GM21390 (cell line): ENCODE results near the gene NGEF.
"Not testable (repeated sequence)": the region's sequence is repeated elsewhere in the genome, so short reads cannot be mapped to it uniquely, and the experiment has no call there.

Experiments used
- ATAC-seq: cut with Tn5 transposase; IDR thresholded peaks from one replicate; pipeline ENCODE4 v1.9.1; 2021; ENCODE audit not compliant: unreplicated experiment

The NGEF gene

DNA sequence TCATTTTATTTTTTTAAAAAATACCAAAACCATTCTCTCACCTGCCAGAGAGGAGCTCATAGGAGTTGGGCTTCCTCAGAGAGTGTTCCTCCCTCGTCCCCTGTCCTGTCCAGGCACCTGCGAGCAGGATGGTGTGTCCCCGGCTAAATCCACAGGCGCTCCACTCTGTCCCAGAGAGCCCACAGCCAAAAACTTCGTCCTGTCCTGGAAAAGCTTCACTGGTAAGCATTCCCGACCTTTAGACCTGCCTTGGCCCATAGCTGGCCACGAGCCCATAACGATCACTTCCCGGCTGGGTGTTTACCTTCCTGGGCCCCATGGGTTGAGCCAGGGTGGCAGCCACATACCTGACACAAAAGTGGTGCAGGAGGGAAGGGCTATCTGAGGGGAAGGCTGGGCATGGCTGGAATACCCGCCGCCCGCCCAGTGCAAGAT is at the start of gene NGEF:
Gene NGEF (minus strand): TSS at position 230 of the 435 bp plus-strand sequence. CDS start 38,366 bp downstream, outside the sequence.
- no peak for ATAC-seq

DNA sequence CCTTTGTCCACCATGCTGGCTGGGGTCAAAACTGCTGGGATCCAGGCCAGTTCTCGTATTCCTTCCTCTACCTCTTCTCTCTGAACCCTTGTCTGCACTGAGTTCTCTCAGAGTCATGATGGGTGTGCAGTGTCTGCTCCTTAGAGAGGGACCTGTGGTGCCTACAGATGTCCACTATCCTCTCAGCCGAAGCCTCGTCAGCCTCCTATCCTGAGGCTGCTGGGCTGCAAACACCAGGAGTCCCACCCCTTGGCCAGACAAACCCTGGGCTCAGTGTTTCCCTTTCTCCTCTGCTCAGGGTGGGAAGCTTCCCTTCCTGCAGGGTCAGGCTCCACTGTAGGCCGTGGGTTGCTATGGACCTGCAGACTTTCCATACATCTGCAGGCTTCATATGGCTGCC is 49.4 kb upstream of the NGEF start:
- ATAC-seq, result no peak

GRCh38 chr2:233061591-233062450 is 48.8 kb upstream of the NGEF start:
- peak; percentile 27 for ATAC-seq

DNA sequence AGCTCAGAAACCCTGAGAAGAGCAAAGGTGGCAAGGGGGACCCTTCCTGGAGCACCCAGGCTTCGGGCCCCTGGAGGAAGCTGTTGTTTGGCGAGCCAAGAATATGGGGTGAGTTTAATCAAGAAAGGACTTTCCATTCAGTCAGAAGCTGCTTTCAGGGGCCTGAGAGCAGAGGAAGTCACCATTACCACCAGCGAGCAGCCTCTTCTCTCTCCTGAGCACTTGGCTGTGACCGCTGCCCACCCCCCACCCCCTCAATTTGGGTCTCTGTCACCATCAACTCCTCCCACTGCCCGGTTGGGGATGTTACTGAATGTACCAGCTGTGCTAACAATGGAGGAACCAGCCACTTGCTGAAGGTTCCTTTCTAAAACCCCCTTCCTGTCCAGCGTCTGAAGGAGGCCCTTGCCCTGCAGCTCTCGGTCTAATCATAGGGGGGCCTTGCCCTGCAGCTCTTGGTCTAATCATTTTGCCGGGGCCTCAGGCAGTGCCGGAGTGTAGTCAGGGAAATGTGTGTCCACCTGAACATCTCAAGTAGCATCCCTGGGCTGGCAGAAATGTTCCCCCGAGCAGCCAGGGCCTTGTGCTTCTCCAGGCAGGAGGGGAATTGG is 48.0 kb upstream of the NGEF start:
- no peak for ATAC-seq

DNA sequence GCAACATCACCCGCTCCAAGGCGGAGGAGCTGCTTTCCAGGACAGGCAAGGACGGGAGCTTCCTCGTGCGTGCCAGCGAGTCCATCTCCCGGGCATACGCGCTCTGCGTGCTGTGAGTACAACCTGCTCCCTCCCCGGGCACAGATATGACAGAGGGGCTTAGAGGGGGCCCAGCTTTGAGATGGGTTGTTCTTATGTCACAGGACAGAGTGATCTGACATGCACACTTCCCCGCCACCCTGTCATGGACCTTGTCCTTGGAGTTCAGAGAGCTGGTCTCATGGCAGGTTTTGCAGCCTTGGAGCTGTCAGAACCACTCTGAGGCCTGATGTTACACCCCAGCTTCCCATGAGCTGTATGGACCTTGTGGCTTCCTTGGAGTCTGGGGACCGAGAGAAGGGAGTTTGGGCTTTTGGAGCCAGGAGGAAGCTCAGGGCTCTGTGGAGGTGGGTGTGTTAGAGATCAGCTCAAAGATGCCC is 47.5 kb upstream of the NGEF start:
- ATAC-seq, result peak; percentile 0

DNA sequence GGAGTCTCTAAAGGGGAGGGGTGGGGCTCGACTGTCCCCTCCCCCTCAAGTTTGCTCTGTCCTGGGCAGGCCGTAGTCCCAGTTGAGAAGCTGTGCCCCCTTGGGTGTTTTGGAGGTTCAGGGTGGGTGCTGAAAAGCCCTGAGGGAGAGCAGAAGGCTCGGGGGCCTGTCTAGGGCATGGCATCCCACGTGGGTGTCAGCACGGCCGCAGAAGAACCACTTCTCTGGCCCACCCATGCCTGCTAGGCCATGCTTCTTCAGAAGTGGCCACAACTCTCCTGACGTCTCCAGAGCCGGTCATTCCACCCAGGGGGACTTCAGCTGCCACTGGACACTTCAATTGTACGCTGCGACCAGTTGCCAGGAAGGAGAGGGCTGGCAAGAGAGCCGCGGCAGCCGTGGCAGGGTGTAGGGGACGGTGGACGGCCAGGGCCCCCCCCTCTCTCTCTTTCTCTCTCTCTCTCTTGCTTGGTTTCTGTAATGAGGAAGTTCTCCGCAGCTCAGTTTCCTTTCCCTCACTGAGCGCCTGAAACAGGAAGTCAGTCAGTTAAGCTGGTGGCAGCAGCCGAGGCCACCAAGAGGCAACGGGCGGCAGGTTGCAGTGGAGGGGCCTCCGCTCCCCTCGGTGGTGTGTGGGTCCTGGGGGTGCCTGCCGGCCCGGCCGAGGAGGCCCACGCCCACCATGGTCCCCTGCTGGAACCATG is 46.9 kb upstream of the NGEF start, which contains the start of gene INPP5D:
Gene INPP5D (plus strand): TSS at position 546 of the 704 bp plus-strand sequence. CDS start 137 bp downstream, at position 683.
- peak; percentile 41 for ATAC-seq

DNA sequence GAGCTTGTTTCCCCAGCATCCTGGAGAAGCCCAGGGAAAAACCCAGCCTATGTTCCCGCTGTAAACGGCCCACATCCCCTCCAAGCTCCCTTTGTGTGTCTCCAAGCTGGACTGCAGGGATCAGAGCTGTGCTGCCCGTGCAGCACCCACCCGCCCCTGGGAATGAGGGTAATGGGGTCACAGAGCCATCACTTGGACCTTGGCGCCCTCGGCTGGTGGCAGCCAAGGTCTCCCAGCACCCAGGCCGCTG is 46.4 kb upstream of the NGEF start:
- ATAC-seq, result no peak

DNA sequence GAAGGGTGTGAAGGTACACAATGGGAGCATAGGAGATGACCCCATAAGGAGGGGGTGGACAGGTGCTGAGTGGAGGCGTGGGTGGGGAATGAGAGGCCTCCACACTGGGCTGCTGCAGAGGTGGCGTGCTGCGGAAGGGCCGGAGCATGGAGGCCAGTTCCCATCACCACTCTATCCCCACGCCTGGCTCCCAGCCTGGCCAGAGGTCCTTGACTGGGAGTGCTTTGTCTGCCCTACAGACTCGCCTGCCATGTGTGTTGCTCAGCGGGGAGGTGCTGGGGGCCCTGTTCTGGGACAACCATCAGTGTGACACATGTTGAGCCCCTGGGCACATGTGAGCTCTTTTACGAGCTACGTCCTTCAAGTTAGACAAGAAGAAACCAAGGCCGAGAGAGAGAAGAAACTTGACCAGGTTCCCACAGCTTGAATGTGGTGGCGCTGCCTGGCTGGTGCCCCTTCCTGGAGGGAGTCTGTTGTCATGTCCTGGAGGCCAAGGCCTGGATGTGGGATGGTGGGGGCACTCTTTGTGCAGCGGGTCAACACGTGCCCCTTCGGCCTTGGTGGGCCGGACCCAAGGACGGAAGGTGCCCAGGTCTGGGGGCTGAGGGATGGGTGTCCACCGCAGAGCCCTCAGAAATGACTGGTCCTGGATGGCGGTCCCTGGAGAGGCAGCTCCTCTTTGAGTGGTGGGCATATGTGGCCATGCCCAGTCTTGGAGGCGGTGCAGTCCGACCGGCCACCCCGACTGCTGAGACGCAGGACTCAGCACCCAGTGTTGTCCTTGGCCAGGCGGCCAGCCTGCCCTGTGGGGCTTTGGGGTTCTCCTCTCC is 45.9 kb upstream of the NGEF start:
- no peak for ATAC-seq

DNA sequence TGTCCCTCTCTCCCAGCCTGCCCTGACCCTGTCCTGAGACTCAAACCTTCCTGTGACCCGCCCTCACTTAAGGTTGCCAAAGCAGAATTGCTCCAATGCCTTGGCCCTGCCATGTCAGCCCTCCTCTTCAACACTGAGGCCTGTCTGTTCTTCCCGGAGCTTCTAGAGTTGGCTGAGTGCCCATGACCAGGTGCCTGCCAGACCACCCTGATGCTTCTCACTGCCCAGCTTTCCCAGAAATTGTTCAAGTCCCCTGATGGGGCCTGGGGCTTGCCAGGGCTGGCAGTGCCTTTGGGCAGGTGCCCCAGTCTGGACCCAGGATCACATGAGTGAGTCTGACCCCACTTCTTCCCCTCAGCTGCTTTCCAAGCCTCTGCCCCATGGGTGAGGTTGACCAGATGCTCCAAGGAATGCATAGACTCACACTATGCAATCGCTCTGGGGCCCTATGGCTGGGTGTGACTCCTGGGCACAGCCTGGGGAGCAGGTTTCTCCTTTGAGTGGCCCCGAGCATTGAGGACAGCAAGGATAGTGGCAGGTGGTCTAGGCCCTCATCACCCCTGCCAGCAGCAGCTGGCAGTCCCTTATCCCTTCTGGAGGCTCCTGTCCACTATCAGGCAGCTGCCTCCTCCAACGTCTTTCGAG is 44.0 kb upstream of the NGEF start:
- ATAC-seq, result no peak

GRCh38 chr2:233055362-233055761 is 42.3 kb upstream of the NGEF start:
- no peak for ATAC-seq

DNA sequence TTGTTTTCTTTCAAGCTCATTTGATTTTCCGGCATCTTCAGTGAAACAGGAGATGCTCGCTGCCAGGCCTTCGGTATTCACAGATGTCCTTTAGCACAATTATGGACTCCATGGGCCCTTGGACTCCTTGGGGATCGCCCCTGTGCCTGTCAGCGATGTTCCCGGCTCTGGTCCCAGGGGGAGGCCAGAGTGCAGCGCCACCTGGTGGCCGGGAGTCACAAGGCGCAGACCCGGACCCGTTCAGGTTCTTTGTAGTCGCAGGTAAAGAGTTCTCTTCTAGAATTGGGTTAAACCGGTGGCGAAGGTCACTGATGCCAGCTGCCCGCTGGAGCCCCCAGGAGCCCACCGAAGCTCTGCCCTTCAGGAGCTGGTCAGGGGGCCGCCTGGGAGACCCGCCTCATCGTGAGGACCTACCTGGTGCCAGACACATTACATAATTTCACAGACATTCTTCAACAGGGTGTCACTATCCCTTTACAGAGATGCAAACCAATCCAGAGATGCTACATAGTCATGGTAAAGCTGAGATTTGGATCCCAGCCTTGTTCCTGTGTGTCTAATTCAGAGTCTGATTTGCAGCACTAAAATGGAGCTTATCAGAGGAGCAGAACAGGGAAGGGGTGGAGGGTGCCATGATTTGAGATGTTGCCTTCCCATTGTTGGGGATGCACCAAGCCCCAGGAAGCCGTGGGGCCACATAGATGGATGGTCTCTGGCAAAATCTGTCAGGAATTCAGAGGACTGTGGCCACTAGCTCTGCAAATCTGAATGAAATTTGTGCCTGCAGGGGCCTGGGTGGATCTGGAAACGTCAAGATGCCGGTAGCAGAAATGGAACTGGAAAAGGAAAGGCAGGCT is 41.1 kb upstream of the NGEF start:
- ATAC-seq, result peak; percentile 64

DNA sequence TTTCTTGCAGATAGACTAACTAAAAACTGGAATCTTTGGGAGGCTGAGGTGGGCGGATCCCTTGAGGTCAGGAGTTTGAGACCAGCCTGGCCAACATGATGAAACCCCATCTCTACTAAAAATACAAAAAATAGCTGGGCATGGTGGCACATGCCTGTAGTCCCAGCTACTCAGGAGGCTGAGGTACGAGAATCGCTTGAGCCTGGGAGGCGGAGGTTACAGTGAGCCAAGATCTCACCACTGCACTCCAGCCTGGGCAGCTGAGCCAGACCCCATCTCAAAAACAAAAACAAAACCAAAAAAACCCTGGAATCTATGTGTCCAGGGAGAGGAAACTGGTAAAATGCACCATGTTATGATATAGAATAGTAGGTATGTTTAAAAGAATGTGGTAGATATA is 39.5 kb upstream of the NGEF start:
- ATAC-seq, result not testable (repeated sequence)

GRCh38 chr2:233051241-233052149 is 38.4 kb upstream of the NGEF start:
- ATAC-seq, result no peak

DNA sequence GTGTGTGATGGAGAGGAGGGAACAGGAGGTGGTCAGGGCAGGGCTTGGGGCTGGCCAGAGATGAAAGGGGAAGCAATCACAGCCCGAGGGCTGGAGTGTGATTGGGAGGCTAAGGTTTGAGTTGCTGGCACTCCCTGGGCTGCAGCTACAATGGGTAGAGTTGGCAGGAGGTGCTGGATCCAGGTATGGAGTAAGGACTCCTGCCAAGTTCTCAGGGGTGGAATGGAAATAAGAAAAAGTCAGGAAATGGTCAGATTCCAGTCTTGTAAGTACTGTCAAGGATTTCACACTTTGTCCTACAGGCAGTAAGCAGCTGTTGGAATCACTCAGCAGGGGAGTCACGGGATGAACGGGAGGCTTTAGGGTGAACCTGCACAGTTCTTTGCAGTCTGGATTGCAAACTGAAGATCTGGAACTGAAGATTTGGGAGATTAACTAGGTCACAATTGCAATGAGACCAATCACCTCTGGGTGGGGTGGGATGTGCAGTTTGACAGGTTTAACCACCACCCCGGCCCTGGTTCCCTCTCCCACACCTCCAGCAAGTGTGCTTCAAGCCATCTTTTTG is 36.2 kb upstream of the NGEF start:
- ATAC-seq, result no peak

- ATAC-seq, result no peak
Measured at GRCh38 chr2:233048569-233049193, 35.6 kb upstream of the NGEF start.

- ATAC-seq, result no peak
Measured at GRCh38 chr2:233047667-233048066, 34.6 kb upstream of the NGEF start.

DNA sequence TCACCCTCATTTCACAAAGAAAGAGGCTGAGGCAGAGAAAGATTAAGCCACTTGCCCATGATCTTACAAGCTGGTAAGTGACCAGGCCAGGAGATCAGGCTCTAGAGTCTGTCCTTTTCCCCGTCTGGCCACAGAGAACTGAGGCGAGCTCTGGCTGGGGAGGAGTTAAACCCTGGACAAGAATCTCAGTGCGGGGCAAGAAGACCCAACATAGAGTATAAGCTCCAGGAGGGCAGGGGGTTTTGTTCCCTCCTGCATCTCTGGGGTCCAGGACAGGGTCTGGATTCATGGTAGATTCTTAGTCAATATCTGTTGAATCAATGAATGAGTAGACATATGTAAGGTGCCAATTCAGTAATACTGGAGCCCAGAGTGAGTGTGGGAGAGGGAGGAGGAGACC is 34.1 kb upstream of the NGEF start:
- ATAC-seq, result no peak
